Cardiac muscle cell (in vitro differentiated cells and primary cell): Measurements from ENCODE around the gene FAR2. TPM values are rescaled to one million over a fixed set of nuclear protein-coding genes. Genes with fewer than 3 reads are reported as not detected.

ENCODE experiments used
- DNase-seq, 2 donors: peaks; one replicate each; pipeline versions ENCODE4 v3.0.0 to v3.0.0-alpha.2; 2010 to 2017; ENCODE audit warnings: low read depth in 1 of 2, low spot score in 1 of 2
- H3K27ac ChIP-seq: fragments of 200-600 bp; sonication (generic); 2 replicates; pipeline ENCODE4 v1.5.1; 2016
- H3K27me3 ChIP-seq: fragments of 200-600 bp; sonication (generic); 2 replicates; pipeline ENCODE4 v1.6.0; 2016; ENCODE audit warnings: control low read depth
- H3K36me3 ChIP-seq: fragments of 200-600 bp; sonication (generic); 2 replicates; pipeline ENCODE4 v1.5.1; 2016; ENCODE audit warnings: control low read depth
- H3K4me1 ChIP-seq: fragments of 200-600 bp; sonication (generic); 2 replicates; pipeline ENCODE4 v1.8.1; 2017; ENCODE audit warnings: low read depth, mild to moderate bottlenecking, mixed run types
- H3K4me3 ChIP-seq: fragments of 200-600 bp; sonication (generic); 2 replicates; pipeline ENCODE4 v1.5.1; 2016; ENCODE audit warnings: mild to moderate bottlenecking
- H3K9me3 ChIP-seq: fragments of 200-600 bp; sonication (generic); 2 replicates; pipeline ENCODE4 v1.5.1; 2017; ENCODE audit warnings: low read depth, mild to moderate bottlenecking, control low read depth
- polyA plus RNA-seq: library from polyadenylated mRNA; unstranded; fragments of >200 nt; fragmentation: Nextera tagmentation; extraction: Ambion mirVana; gene quantifications from 2 replicates; pipeline ENCODE4 v1.2.1, GENCODE V29; 2016
- total RNA-seq: library from RNA; depleted of rRNA; stranded (reverse); fragments of >200 nt; gene quantifications from 2 replicates; pipeline ENCODE4 v1.2.3, GENCODE V29; 2016
- TF ChIP-seq, protein P1 (sequence below): IDR thresholded peaks from 2 replicates; pipeline ENCODE4 v1.5.1; 2012; ENCODE audit warnings: low read depth, mild to moderate bottlenecking, low read length

The FAR2 gene
- total and polyA plus RNA-seq, 2 experiments from 2014 or later, result 0.38 to 0.42 TPM

DNA sequence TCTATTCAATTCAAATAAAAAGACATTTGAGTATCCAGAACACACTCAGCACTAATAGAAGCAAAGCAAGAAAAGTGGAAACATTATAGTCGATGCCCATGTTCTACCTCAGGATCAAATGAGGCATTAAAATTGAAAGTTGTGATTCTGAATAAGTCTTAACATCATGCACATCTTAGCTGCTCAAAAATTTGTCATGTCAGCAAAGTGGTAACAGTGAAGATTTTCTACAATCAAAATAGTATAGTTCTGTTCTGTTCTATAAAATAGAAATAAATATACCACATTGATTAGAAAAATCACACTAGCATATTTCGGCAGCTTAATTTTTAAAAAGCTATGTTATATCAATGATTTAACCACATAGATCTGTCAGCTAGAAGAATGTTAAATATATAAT is 157.2 kb downstream of the FAR2 start:
- Histone ChIP-seq H3K4me3 (no peak overlapping the region), H3K27ac (no peak overlapping the region), H3K36me3 (no peaks in the 10 kb centered on the region), H3K4me1 (no peaks in the 10 kb centered on the region), H3K27me3 (no peaks in the 10 kb centered on the region), H3K9me3 (no peaks in the 10 kb centered on the region)
- DNase-seq, result no peak
- TF ChIP-seq, protein P1, sequence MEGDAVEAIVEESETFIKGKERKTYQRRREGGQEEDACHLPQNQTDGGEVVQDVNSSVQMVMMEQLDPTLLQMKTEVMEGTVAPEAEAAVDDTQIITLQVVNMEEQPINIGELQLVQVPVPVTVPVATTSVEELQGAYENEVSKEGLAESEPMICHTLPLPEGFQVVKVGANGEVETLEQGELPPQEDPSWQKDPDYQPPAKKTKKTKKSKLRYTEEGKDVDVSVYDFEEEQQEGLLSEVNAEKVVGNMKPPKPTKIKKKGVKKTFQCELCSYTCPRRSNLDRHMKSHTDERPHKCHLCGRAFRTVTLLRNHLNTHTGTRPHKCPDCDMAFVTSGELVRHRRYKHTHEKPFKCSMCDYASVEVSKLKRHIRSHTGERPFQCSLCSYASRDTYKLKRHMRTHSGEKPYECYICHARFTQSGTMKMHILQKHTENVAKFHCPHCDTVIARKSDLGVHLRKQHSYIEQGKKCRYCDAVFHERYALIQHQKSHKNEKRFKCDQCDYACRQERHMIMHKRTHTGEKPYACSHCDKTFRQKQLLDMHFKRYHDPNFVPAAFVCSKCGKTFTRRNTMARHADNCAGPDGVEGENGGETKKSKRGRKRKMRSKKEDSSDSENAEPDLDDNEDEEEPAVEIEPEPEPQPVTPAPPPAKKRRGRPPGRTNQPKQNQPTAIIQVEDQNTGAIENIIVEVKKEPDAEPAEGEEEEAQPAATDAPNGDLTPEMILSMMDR, result no peak

DNA sequence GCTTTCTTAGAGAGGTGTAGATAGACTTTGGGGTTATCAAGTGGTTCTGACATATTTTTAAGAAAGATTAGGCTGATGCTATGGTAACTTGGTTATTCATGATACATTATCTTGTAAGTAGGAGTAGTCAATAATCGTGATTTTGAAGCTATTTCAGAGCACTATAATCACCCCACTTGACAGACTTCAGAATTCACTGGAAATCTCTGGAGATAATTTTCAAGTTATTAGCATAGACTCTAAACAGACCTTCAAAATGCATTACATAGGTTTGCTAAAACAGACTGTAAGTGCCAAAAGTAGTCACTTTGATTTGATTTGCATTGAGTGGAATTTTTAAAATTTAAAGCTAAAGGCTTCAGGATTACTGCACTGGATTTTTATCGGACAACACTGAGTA is 157.6 kb downstream of the FAR2 start:
- Histone ChIP-seq H3K36me3 (no peaks in the 10 kb centered on the region), H3K9me3 (no peaks in the 10 kb centered on the region), H3K27me3 (no peaks in the 10 kb centered on the region), H3K4me3 (no peak overlapping the region), H3K27ac (no peak overlapping the region), H3K4me1 (no peaks in the 10 kb centered on the region)
- TF ChIP-seq, protein P1, result no peak
- DNase-seq, result no peak

DNA sequence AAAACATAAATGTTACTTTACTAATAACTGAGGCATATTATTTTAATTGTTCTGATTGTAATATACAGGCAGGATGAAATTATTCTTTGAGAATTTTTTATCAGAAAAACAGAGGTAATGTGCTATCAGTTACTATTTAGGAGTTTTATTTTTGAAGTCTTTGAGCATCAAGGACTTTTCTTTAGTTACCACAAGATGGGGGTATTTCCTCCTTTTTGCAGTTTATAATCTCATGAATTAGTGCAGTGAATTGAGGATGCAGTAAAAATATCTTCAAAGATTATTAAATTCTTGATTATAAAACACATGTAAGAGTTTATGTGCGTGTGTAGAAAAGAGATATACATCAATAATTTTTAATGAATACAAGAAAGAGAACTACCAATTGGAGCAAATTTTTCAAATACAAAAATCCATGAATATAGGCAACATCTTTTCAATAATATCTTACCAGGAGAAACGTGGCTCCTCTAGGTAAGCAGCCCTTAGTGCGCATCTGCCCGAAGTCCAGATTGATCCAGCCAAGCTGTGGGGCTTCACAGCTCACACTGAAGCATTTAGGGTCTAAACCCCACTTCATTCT is 160.3 kb downstream of the FAR2 start:
- H3K9me3 ChIP-seq, result no peaks in the 10 kb centered on the region
- DNase-seq, result peak; percentile 13 to 55
- H3K36me3 ChIP-seq, result no peaks in the 10 kb centered on the region
- H3K27ac ChIP-seq, result no peak overlapping the region
- no peak overlapping the region for H3K4me3 ChIP-seq
- no peaks in the 10 kb centered on the region for H3K27me3 ChIP-seq
- TF ChIP-seq, protein P1, result peak; percentile 51
- H3K4me1 ChIP-seq, result no peaks in the 10 kb centered on the region

DNA sequence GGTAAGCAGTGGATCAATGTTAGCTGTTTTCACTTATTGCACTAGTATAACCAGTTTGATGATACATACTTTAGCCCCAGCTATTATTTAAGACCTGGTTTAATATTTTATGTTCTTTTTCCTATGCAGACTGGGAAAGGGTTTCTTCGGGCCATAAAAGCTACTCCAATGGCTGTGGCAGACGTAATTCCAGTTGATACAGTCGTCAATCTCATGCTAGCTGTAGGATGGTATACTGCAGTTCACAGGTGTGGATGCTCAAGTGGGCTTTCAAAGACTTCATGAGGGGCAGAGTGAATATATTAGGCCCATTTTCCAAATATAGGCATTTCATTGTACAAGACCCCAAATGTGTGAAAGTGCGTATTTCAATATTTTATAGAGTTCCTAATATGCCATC is 161.8 kb downstream of the FAR2 start:
- H3K36me3 ChIP-seq, result no peaks in the 10 kb centered on the region
- no peaks in the 10 kb centered on the region for H3K27me3 ChIP-seq
- peaks cover 8% of the 10 kb centered on the region for H3K4me1 ChIP-seq
- TF ChIP-seq, protein P1, result no peak
- no peak overlapping the region for H3K4me3 ChIP-seq
- H3K27ac ChIP-seq, result no peak overlapping the region
- DNase-seq, result no peak
- no peaks in the 10 kb centered on the region for H3K9me3 ChIP-seq

DNA sequence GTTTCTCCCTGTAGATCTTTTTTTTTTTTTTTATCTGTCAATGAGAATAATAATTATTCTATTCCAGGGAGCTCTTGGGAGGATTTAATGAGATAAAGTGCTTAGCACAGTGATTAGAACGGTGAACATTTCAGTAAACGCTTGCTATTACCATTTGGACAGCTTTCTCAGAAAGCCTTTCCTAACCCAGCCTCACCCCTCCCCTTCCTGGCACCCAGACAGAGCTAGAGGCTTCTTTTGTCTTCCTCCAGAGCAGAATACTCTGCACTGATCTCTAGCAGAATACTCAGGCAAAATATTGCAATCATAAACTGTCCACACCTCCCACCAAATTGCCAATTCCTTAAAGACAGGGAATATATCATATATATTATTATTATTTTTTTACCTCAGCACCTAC is 165.3 kb downstream of the FAR2 start:
- DNase-seq, result peak in 1 of 2 donors; percentile 36
- TF ChIP-seq, protein P1, result no peak
- Histone ChIP-seq H3K9me3 (no peaks in the 10 kb centered on the region), H3K27me3 (no peaks in the 10 kb centered on the region), H3K36me3 (no peaks in the 10 kb centered on the region), H3K27ac (no peak overlapping the region), H3K4me3 (no peak overlapping the region), H3K4me1 (peaks cover 26% of the 10 kb centered on the region)
